Bronchial epithelial cell (primary cell): ENCODE measurements around the gene SH3RF1. TPM values are rescaled to one million over a fixed set of nuclear protein-coding genes. Genes with fewer than 3 reads are reported as not detected.

Experiments
- DNase-seq: peaks from one replicate; pipeline ENCODE4 v3.0.0-alpha.2; 2010; ENCODE audit warnings: low read depth
- FAIRE-seq: peaks from 2 replicates; lab custom pipeline; 2011; peaks lifted over from hg19 to GRCh38; lab: Jason Lieb, UNC
- H3K27me3 ChIP-seq: 2 replicates; pipeline ENCODE4 v1.5.1; 2011; ENCODE audit warnings: low read length; ENCODE audit not compliant: control insufficient read depth, insufficient read depth
- H3K36me3 ChIP-seq: 2 replicates; pipeline ENCODE4 v1.5.1; 2011; ENCODE audit warnings: low read length; ENCODE audit not compliant: control insufficient read depth, insufficient read depth
- H3K4me3 ChIP-seq: 2 replicates; pipeline ENCODE4 v1.5.1; 2011; ENCODE audit warnings: mild to moderate bottlenecking, low read depth, low read length, control low read depth
- total RNA-seq: library from RNA; depleted of rRNA; stranded (reverse); fragments of >200 nt; gene quantifications from 2 replicates; pipeline ENCODE4 v1.2.1, GENCODE V29; 2014
- TF ChIP-seq, protein P1 (sequence below): IDR thresholded peaks from 2 replicates; pipeline ENCODE4 v1.5.1; 2011; ENCODE audit warnings: mild to moderate bottlenecking, moderate library complexity, low read length, control low read depth, inconsistent platforms; ENCODE audit not compliant: insufficient read depth, severe bottlenecking

Gene SH3RF1
- total RNA-seq, 1 donor from 2014 or later: 9.0 TPM

DNA sequence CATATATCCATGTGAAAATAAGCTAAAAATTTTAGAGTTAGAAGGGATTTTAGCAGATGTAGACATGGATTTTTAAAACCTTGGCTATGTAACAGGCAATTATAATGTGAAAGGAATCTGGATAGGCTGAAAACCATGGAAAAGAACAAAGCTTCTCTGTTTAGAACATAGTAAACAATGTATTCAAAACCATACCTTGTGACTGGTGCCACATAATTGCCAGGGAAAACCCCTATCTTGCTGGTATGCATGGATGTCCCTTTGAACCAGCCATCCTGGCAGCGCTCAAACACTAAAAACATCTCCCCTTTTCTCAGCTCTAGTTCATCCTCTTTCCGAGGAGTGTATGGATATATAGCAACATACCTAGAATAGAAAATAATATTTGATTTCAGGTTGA is 150.1 kb downstream of the SH3RF1 start:
- no peak for FAIRE-seq
- TF ChIP-seq, protein P1, sequence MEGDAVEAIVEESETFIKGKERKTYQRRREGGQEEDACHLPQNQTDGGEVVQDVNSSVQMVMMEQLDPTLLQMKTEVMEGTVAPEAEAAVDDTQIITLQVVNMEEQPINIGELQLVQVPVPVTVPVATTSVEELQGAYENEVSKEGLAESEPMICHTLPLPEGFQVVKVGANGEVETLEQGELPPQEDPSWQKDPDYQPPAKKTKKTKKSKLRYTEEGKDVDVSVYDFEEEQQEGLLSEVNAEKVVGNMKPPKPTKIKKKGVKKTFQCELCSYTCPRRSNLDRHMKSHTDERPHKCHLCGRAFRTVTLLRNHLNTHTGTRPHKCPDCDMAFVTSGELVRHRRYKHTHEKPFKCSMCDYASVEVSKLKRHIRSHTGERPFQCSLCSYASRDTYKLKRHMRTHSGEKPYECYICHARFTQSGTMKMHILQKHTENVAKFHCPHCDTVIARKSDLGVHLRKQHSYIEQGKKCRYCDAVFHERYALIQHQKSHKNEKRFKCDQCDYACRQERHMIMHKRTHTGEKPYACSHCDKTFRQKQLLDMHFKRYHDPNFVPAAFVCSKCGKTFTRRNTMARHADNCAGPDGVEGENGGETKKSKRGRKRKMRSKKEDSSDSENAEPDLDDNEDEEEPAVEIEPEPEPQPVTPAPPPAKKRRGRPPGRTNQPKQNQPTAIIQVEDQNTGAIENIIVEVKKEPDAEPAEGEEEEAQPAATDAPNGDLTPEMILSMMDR: no peak
- Histone ChIP-seq H3K4me3 (no peak overlapping the region), H3K36me3 (peaks cover 6% of the 10 kb centered on the region), H3K27me3 (no peaks in the 10 kb centered on the region)
- DNase-seq: no peak

DNA sequence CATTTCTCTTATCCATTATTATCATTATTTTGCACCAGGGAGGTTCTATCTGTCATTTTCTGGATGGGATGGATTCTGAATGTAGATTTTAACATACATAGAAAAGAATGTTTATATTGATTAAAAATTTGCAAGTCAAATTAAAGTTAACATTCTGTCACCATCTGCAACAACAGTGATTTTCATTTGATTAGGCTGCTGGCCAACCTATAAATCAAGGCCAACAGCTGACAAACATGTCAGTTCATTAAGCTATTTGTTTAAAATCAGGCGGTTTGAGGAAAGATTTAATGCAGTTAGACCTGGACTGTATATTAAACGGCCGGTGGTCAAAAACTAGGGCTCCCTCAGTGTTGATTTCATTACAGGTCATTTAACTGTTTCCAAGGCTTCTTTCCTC is 151.2 kb downstream of the SH3RF1 start:
- no peaks in the 10 kb centered on the region for H3K27me3 ChIP-seq
- TF ChIP-seq, protein P1: no peak
- FAIRE-seq (no peak), DNase-seq (no peak)
- H3K4me3 ChIP-seq: no peak overlapping the region
- H3K36me3 ChIP-seq: peaks cover 6% of the 10 kb centered on the region

DNA sequence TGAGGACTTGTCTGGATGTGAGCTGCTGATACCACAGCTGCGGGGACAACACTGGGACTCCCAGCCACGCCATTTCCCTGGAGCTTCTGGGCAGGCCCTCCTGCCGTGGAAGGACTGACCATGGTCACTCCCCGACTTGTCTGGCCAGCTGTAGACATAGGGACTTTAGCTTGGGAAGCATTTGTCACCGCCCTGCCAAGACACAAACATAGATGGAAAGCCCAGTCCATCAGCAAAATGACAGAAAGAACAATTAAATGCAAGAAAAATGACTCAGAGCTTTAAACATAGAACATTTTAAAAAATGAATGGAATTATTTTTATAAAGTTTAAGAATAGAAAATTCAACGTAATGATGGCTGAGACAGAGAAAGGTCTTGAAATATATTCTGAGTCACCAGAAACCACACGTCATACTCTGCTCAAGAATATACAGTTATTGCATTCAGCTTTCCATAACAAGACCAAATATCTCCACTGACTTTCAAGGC is 153.1 kb downstream of the SH3RF1 start:
- no peaks in the 10 kb centered on the region for H3K27me3 ChIP-seq
- FAIRE-seq (no peak), DNase-seq (no peak)
- peaks cover 10% of the 10 kb centered on the region for H3K36me3 ChIP-seq
- H3K4me3 ChIP-seq: no peak overlapping the region
- TF ChIP-seq, protein P1: no peak

DNA sequence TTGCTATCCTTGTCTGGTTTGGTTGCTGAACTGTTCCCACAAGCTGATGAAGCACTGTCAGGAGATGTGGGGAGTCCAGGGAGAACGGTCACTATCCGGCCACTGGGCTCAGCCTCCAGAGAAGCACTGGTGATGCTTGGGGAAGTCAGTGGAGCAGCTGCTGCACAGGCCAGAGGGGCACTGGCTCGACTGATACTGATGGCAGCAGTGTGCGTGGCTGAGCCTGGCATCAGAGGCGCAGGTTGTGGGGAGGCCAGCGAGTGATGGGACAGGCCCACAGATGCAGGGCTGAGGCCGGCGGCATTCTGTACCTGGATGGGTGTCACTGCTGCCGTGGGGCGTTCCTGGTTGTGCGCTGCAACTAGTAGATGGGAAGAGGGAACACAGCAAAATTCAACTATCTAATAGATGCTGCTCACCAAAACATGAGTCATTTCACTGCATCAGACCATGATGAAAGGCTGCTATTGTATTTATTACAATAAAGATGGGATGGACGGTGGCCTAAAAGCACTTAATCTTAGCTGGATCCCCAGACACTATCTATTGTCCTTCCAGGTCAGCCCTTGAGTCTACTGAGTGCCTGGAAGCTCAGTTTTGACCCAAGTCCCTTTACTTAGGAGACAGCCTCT is 154.4 kb downstream of the SH3RF1 start:
- TF ChIP-seq, protein P1: no peak
- no peak overlapping the region for H3K4me3 ChIP-seq
- peak; percentile 41 for DNase-seq
- no peaks in the 10 kb centered on the region for H3K27me3 ChIP-seq
- FAIRE-seq: no peak
- peaks cover 9% of the 10 kb centered on the region for H3K36me3 ChIP-seq

DNA sequence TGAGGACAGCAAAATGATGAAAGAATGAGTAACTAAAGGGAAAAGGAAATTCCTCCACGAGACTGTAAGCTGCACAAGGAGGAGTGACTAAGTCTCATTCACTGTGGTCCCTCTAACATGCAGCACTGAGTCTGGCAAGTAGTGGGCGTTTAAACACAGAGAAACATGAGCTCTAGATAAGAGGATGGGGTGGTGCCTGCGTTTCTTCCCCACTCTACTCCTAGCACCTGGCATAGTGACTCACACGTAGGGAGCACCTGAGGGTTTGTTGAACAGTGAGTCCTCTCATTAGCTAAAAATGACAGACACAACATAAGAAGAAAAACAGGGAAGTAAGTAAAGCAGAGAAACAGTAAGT is 154.9 kb downstream of the SH3RF1 start:
- FAIRE-seq: peak; percentile 99
- TF ChIP-seq, protein P1: peak; percentile 51
- Histone ChIP-seq H3K36me3 (peaks cover 8% of the 10 kb centered on the region), H3K4me3 (no peak overlapping the region), H3K27me3 (no peaks in the 10 kb centered on the region)
- DNase-seq: peak; percentile 100
